ENCODE results near the gene ELAPOR1.
A peak's percentile ranks its signal among the peaks of the same experiment; 100 is the strongest.

The ELAPOR1 gene

DNA sequence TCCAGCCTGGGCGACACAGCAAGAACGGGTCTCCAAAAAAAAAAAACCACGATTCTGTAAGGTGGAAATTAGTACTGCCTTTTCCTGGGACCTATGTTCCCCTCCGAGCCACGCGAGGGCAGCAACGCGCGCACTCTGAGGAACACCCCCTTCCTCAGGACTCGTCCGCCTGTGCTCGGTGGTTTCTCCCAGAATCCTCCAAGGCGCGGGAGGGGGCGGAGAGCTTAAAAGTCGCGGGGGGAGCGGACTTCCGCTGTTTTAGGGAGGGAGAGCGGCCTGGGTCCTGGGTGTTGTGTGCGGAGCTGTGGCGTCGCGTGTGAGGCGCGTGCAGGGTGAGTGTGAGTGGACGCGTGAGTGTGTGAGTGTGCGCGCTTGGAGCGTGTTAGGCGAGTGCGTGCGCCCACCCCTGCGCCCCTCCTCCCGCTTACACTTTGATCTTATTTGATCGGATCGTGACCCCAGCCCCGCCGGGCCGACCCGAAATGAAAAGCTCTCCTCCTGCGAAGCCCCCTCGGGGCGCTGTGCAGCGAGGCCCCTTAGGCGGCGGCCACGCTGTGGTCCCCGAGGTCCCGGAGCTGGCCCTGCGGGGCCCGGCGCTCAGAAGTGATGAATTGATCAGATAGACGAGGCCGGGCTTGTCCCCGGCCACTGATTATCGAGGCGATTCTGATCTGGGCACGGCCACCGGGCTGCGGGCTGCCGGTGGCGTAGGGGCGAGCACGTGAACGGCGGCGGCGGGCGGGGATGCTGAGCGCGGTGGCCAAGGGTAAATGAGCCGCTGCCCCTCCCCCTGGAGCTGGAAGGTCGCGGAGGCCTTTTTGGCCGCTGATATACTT is 13.8 kb upstream of the ELAPOR1 start:
- peak; percentile 95 to 97 for DNase-seq

GRCh38 chr1:109104364-109105151 is 9.4 kb upstream of the ELAPOR1 start:
- DNase-seq = no peak

DNA sequence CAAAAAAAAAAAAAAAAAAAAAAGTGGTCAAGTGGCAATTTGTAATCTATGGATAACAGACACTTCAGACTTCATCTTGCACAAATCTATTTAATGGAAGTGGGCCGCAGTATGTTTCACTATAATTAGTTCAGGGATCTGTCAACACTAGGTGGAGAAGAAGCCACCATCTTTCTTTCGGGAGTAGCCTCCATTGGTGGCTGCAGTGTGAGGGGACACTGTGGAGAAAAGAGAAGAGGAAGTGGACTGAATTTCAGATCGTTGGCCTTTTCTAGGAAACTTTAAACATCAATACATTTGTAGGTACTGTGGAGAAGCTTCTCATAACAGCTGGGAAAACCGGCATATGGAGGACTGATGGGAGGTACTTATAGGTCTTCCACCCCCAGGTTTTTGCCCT is 8.0 kb upstream of the ELAPOR1 start:
- DNase-seq = no peak

DNA sequence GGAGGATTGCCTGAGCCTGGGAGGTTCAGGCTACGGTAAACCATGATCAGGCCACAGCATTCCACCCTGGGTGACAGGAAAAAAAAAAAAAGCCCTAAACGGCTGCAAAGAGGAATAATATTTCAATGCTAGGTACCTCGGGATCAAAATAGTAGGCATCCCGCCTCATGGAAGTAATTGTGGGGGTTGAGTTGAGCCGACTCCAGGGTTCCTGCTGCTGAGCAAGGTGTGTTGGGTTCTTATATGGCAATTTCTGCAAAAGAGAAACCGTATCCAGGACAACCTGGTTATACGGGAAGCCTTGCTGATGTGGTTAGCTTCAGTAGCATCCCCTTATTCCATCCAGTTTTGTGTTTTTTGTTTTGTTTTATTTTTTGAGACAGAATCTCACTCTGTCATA is 6.1 kb upstream of the ELAPOR1 start:
- no peak for DNase-seq

DNA sequence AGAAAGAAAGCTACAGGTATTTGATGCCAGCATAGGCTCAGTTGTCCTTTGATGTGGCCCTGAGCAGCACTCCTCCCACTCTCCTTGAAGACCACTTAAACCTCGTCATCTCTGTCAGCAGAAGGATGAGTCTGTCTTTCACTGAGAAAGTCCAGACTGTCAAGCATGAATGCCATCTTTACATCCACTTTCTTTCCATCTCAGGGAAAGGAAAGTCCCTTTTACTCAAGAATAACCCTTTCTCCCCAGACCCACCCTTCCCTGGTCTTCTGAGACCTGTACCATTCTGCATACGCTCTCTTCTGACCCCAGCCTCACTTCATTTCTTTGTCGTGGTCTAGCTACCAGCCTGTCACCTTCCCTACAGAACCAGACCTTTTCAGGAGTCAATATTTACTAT is 4.0 kb upstream of the ELAPOR1 start:
- DNase-seq = no peak

- no peak for DNase-seq
Measured at GRCh38 chr1:109111386-109112055, 2.4 kb upstream of the ELAPOR1 start.

DNA sequence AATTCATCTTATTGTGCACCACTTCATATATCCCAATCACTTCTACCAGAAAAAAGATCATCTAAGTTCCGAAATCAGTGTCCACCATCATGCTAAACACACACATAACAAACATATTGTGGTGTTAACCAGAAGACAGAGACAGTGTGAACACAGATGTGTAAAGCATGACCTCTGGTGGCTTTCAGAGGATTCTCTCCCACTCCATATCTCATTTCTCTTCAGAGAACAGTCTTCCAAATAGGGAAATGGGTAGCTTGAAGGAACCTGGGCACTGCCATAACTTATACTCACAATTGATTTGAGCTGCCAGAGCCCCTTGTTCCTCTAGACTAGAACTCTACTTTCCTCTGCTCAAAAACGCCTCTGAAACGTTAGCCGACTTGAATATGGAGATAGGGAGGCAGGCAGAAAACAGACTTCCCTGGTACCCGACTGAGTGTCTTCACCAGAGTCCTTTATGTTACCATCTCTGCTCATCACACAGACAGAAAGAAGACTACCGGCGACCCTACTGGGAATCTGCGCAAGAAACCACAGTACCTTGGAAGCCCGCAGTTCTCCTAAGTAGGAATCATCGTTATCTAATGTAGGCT is 1.8 kb upstream of the ELAPOR1 start:
- peak in 1 of 2 experiments; percentile 62 for DNase-seq

- peak; percentile 78 to 88 for DNase-seq
Measured at GRCh38 chr1:109112652-109113285, 1.1 kb upstream of the ELAPOR1 start.

GRCh38 chr1:109114342-109114674 is 393 bp downstream of the ELAPOR1 start:
- DNase-seq = peak in 1 of 2 experiments; percentile 18

DNA sequence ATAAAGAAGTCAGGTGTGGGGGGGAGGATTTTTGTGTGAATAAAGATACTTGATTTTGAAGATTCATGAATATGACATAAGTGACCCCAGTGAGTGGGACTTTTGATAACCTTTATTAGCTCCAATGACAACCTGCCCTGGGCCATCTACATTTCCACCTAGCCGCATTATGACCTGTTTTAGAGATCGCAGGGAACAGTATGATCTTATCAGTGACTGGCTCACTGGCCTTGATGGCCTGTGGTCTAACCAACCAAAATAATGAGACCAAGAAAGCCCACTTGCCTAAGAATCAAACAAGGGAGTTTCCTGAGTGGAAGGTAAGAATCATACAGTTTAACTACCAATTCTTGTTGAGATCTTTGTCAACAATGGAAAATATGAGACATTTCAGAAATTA is 1.8 kb downstream of the ELAPOR1 start:
- no peak for DNase-seq

DNA sequence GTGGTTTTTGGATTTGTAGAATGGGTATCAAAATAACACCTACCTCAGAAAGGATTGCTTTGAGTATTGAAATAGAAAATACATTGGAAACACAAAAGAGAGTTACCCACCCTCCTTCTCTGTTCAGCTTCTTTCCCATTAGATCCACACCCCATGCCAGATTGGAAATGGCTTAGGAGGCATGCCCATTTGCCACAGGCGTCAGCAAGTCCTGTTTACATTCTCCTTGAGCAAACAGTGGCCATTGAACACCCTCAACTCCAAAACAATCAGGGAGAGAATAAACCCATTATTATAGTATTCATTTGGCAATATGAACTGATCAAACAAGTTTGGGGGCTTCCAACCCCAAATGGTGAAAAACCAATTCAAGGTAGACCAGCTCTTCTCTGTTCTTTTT is 2.4 kb downstream of the ELAPOR1 start:
- no peak for DNase-seq

DNA sequence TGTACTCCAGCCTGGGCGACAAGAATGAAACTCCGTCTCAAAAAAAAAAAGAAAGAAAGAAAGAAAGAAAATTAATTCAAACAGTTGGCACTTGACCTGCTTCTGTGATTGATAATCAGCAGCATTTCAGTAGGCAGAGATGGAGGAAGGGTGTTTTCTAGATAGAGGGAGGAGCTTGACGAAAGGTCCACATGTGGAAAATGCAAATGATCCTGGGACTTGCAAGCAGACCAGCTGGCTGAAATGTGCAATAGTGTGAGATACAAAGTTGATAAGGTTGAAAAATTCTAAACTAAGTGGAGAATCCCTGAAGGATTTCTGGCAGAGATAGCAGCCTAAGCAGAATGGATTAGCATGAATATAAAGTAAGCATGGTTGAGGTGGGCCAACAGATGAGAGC is 4.2 kb downstream of the ELAPOR1 start:
- DNase-seq = no peak

GRCh38 chr1:109120356-109120755 is 6.4 kb downstream of the ELAPOR1 start:
- no peak for DNase-seq

DNA sequence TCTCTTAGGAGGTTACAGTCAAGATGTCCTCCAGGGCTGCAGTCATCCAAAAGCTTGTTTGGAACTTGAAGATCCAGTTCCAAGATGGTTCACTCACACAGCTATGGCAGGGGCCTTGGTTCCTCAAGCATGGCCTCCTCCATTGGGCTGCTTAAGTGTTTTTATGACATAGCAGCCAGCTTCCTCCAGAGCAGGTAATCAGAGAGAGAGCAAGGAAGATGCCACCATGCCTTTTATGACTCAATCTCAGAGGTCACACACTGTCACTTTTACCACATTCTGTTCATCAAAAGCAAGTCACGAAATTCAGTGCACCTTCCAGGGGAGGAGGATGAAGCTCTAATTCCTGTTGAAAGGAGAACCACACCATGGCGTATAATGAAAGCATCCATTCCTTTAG is 17.1 kb downstream of the ELAPOR1 start:
- no peak for DNase-seq

GRCh38 chr1:109131800-109132199 is 17.9 kb downstream of the ELAPOR1 start:
- DNase-seq = no peak

- no peak for DNase-seq
Measured at GRCh38 chr1:109133002-109133706, 19.2 kb downstream of the ELAPOR1 start.

DNA sequence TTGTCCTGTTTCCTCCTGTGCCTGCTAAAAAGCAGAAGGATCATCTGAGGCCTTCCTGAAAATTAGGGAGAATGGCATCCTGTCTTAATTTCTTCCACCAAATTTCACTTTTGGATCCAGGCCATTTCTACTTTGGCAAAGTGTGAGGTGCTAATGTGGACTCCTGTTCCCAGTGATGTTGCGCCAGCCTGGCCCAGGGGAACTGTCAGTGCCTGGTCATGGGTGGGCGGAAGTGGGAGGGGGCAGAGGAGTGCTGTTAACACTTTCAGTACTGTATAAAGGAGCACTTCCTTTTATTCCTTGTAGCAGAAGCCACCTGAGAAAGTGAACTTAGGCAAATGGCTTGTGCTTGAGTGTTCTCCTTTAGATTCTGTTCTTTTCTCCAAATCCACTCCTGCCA is 19.9 kb downstream of the ELAPOR1 start:
- no peak for DNase-seq

DNA sequence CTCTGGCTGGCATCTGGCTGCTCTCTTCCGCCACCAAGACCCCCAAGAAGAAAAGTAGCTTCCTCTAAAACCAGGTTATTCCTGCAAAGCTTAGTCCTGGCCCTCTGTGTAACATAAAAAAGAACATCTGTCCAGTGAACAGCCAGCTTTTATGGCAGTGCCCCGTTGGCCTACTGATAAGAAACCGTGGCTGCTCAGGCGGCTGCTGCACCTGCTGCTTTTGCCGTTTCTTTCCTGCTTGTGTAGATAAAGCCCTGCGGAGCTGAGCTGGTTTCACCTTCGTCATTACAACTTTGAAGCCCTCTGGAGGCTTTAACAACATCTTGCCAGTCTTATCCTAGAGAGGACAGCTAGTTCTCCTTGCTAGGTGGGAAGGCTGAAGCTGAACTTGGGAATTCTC is 20.5 kb downstream of the ELAPOR1 start:
- no peak for DNase-seq

DNA sequence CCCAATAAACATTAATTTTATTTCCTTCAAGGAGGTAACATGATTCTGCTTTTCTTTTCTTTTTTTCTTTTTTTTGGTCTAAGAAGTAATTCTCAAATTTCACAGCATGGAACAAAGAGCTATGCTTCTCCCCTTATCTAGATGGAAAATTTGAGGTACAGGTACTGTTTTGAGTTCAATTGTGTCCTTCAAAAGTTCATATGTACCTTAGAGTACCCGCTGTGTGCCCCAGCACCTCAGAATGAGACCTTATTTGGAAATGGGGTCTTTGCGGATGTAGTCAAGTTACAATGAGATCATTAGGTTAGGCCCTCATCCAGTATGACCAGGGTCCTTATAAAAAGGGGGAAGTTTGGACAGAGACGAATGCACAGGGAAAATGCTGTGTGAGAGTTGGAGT is 22.0 kb downstream of the ELAPOR1 start:
- DNase-seq = no peak

DNA sequence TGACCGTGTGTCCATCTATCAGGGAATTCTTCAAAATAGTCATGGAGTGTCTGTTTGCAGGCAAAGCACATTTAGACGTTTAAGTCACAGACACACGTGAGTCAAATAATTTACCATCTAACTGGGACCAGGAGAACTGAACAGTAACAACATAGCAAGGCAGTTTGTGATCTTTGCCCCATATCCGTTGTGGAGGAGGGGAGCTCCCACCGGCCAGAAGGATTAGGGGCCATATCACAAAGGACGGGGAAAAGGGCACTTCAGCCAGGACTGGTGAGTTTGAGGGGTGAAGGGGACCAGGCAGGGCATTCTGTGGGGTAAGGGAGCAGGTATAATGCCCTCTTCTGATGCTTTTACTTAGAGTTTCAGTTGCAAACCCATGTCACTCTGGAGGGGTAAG is 22.9 kb downstream of the ELAPOR1 start:
- no peak for DNase-seq

DNA sequence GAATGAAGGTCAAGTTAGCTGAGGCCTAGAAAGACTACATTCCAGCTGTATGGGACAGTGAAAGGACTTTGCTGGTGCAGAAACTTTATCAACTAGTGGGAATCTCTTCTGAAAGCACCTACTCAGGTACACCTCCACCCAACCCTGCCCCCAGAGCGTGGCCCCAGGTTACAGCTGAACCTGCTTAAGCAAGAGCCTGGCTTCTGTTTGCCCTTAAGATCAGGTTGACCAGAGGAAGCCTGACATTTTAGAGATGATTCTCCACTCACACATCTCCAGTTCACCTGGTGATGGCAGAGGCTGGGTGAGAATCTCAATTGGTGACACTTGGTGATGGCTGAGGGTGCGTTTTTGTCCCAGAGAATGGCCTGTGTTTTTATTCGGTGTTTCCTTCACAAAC is 24.0 kb downstream of the ELAPOR1 start:
- no peak for DNase-seq

- no peak for DNase-seq
Measured at GRCh38 chr1:109138358-109138757, 24.4 kb downstream of the ELAPOR1 start.

Measured in SHP77 (cell line).